ENCODE results near the gene SERPINB6. TPM values are rescaled to one million over a fixed set of nuclear protein-coding genes. Genes with fewer than 3 reads are reported as not detected.
"Not testable (repeated sequence)": the region's sequence is repeated elsewhere in the genome, so short reads cannot be mapped to it uniquely, and the experiment has no call there.

The SERPINB6 gene
- total RNA-seq, 2 experiments from 2014 or later, result 9.1 to 14.3 TPM

GRCh38 chr6:2919401-2919800, 52.0 kb downstream of the SERPINB6 start:
- no peaks in the 10 kb centered on the region for H3K36me3 Mint-ChIP-seq (ENCODE audit: low read depth)
- DNase-seq, result no peak
- H3K4me1 Mint-ChIP-seq, result peaks cover 21% of the 10 kb centered on the region
- H3K27me3 Mint-ChIP-seq, result peaks cover 6% of the 10 kb centered on the region
- H3K4me3 Mint-ChIP-seq, result no peak overlapping the region
- peak overlapping the region; percentile 79 for H3K27ac Mint-ChIP-seq
- H3K9me3 Mint-ChIP-seq, result peaks cover 8% of the 10 kb centered on the region
- POLR2A ChIA-PET, result no interaction called here
- CTCF ChIA-PET, result interaction anchor here (2.3 kb wide), 1 partner anchor 17 kb away, joined by 9 read pairs; no protein-coding TSS in a partner anchor

GRCh38 chr6:2918936-2919335, 52.4 kb downstream of the SERPINB6 start:
- peak overlapping the region; percentile 79 for H3K27ac Mint-ChIP-seq
- DNase-seq, result peak; percentile 26
- H3K4me3 Mint-ChIP-seq, result no peak overlapping the region
- ChIA-PET CTCF (no interaction called here), POLR2A (no interaction called here)
- H3K27me3 Mint-ChIP-seq, result peaks cover 5% of the 10 kb centered on the region
- peaks cover 21% of the 10 kb centered on the region for H3K4me1 Mint-ChIP-seq
- no peaks in the 10 kb centered on the region for H3K36me3 Mint-ChIP-seq (ENCODE audit: low read depth)
- H3K9me3 Mint-ChIP-seq, result peaks cover 8% of the 10 kb centered on the region

- Mint-ChIP-seq H3K9me3 (peaks cover 8% of the 10 kb centered on the region), H3K36me3 (ENCODE audit: low read depth) (no peaks in the 10 kb centered on the region), H3K4me1 (peaks cover 18% of the 10 kb centered on the region), H3K27me3 (peaks cover 2% of the 10 kb centered on the region), H3K27ac (no peak overlapping the region), H3K4me3 (no peak overlapping the region)
- POLR2A ChIA-PET, result no interaction called here
- DNase-seq, result no peak
- CTCF ChIA-PET, result interaction anchor here (1.8 kb wide), 1 partner anchor 71 kb away, joined by 5 read pairs; no protein-coding TSS in a partner anchor
These were observed 53.4 kb downstream of the SERPINB6 start for GRCh38 chr6:2917801-2918445.

GRCh38 chr6:2917065-2917464, 54.3 kb downstream of the SERPINB6 start:
- H3K9me3 Mint-ChIP-seq, result peaks cover 8% of the 10 kb centered on the region
- peaks cover under 1% of the 10 kb centered on the region for H3K27me3 Mint-ChIP-seq
- no peak overlapping the region for H3K4me3 Mint-ChIP-seq
- H3K27ac Mint-ChIP-seq, result no peak overlapping the region
- DNase-seq, result no peak
- ChIA-PET CTCF (interaction anchor here (1.0 to 1.8 kb wide), 3 partner anchors 16 to 71 kb away, joined by 3 to 5 read pairs (median 3); no protein-coding TSS in a partner anchor), POLR2A (no interaction called here)
- H3K4me1 Mint-ChIP-seq, result peaks cover 18% of the 10 kb centered on the region
- no peaks in the 10 kb centered on the region for H3K36me3 Mint-ChIP-seq (ENCODE audit: low read depth)

- Mint-ChIP-seq H3K36me3 (ENCODE audit: low read depth) (no peaks in the 10 kb centered on the region), H3K27ac (no peak overlapping the region), H3K9me3 (peaks cover 8% of the 10 kb centered on the region), H3K27me3 (no peaks in the 10 kb centered on the region), H3K4me1 (peaks cover 23% of the 10 kb centered on the region), H3K4me3 (no peak overlapping the region)
- CTCF ChIA-PET, result interaction anchor here (0.9 to 1.8 kb wide), 4 partner anchors 15 to 70 kb away, joined by 3 to 5 read pairs (median 3); no protein-coding TSS in a partner anchor
- POLR2A ChIA-PET, result no interaction called here
- DNase-seq, result no peak
These were observed 55.0 kb downstream of the SERPINB6 start for GRCh38 chr6:2916158-2916925.

GRCh38 chr6:2915150-2915549, 56.2 kb downstream of the SERPINB6 start:
- Mint-ChIP-seq H3K27ac (peak overlapping the region; percentile 54), H3K27me3 (no peaks in the 10 kb centered on the region), H3K9me3 (peaks cover 8% of the 10 kb centered on the region), H3K4me1 (peaks cover 31% of the 10 kb centered on the region), H3K4me3 (no peak overlapping the region), H3K36me3 (ENCODE audit: low read depth) (no peaks in the 10 kb centered on the region)
- ChIA-PET CTCF (interaction anchor here (0.7 to 2.5 kb wide), 6 partner anchors 9 to 124 kb away, joined by 3 to 10 read pairs (median 4); no protein-coding TSS in a partner anchor), POLR2A (no interaction called here)
- DNase-seq, result no peak

GRCh38 chr6:2914318-2914660, 57.1 kb downstream of the SERPINB6 start:
- Mint-ChIP-seq H3K27ac (no peak overlapping the region), H3K4me1 (peaks cover 30% of the 10 kb centered on the region)

GRCh38 chr6:2913621-2914317, 57.6 kb downstream of the SERPINB6 start:
- H3K36me3 Mint-ChIP-seq (ENCODE audit: low read depth), result no peaks in the 10 kb centered on the region
- H3K4me1 Mint-ChIP-seq, result peaks cover 28% of the 10 kb centered on the region
- no peak overlapping the region for H3K4me3 Mint-ChIP-seq
- H3K9me3 Mint-ChIP-seq, result peaks cover 2% of the 10 kb centered on the region
- ChIA-PET CTCF (interaction anchor here (0.6 to 2.5 kb wide), 9 partner anchors 7 to 122 kb away, joined by 3 to 10 read pairs (median 4); no protein-coding TSS in a partner anchor), POLR2A (no interaction called here)
- DNase-seq, result no peak
- H3K27ac Mint-ChIP-seq, result no peak overlapping the region
- no peaks in the 10 kb centered on the region for H3K27me3 Mint-ChIP-seq

More at GRCh38 chr6:2914318-2914660, 57.1 kb downstream of the SERPINB6 start:
- CTCF ChIA-PET, result interaction anchor here (0.6 to 2.5 kb wide), 9 partner anchors 8 to 123 kb away, joined by 3 to 10 read pairs (median 4); no protein-coding TSS in a partner anchor
- DNase-seq, result no peak
- Mint-ChIP-seq H3K27me3 (no peaks in the 10 kb centered on the region), H3K36me3 (ENCODE audit: low read depth) (no peaks in the 10 kb centered on the region), H3K4me3 (no peak overlapping the region), H3K9me3 (peaks cover 7% of the 10 kb centered on the region)
- POLR2A ChIA-PET, result no interaction called here

- POLR2A ChIA-PET, result no interaction called here
- peaks cover 39% of the 10 kb centered on the region for H3K4me1 Mint-ChIP-seq
- no peak overlapping the region for H3K4me3 Mint-ChIP-seq
- H3K27me3 Mint-ChIP-seq, result no peaks in the 10 kb centered on the region
- peaks cover 4% of the 10 kb centered on the region for H3K36me3 Mint-ChIP-seq (ENCODE audit: low read depth)
- H3K9me3 Mint-ChIP-seq, result peaks cover 2% of the 10 kb centered on the region
- DNase-seq, result no peak
- CTCF ChIA-PET, result interaction anchor here (0.6 to 1.7 kb wide), 13 partner anchors 10 to 146 kb away, joined by 3 to 10 read pairs (median 4); partner anchors contain the start of gene WRNIP1
- H3K27ac Mint-ChIP-seq, result no peak overlapping the region
These were observed 60.2 kb downstream of the SERPINB6 start for GRCh38 chr6:2911171-2911570.

GRCh38 chr6:2909718-2910117, 61.6 kb downstream of the SERPINB6 start:
- CTCF ChIA-PET, result no interaction called here
- POLR2A ChIA-PET, result no interaction called here
- no peak overlapping the region for H3K4me3 Mint-ChIP-seq

GRCh38 chr6:2909051-2909606, 62.2 kb downstream of the SERPINB6 start:
- POLR2A ChIA-PET; H3K27me3 Mint-ChIP-seq; H3K36me3 Mint-ChIP-seq (ENCODE audit: low read depth); H3K4me3 Mint-ChIP-seq; DNase-seq; H3K27ac Mint-ChIP-seq; H3K9me3 Mint-ChIP-seq: not testable (repeated sequence)
- H3K4me1 Mint-ChIP-seq, result peaks cover 44% of the 10 kb centered on the region
- CTCF ChIA-PET, result interaction anchor here (1.4 kb wide), 1 partner anchor 63 kb away, joined by 5 read pairs; no protein-coding TSS in a partner anchor

More at GRCh38 chr6:2909718-2910117, 61.6 kb downstream of the SERPINB6 start:
- no peak for DNase-seq
- Mint-ChIP-seq H3K27me3 (no peaks in the 10 kb centered on the region), H3K4me1 (peaks cover 42% of the 10 kb centered on the region), H3K36me3 (ENCODE audit: low read depth) (peaks cover 4% of the 10 kb centered on the region), H3K9me3 (peaks cover 2% of the 10 kb centered on the region), H3K27ac (no peak overlapping the region)

- DNase-seq; H3K27ac Mint-ChIP-seq; H3K4me3 Mint-ChIP-seq; H3K27me3 Mint-ChIP-seq; H3K36me3 Mint-ChIP-seq (ENCODE audit: low read depth); H3K9me3 Mint-ChIP-seq; POLR2A ChIA-PET: not testable (repeated sequence)
- CTCF ChIA-PET, result interaction anchor here (1.4 kb wide), 1 partner anchor 62 kb away, joined by 5 read pairs; no protein-coding TSS in a partner anchor
- peaks cover 44% of the 10 kb centered on the region for H3K4me1 Mint-ChIP-seq
These were observed 62.9 kb downstream of the SERPINB6 start for GRCh38 chr6:2908516-2908915.
